Neural cell (in vitro differentiated cells): ENCODE data around the gene ACTR1B.
"Not testable (repeated sequence)": the region's sequence is repeated elsewhere in the genome, so short reads cannot be mapped to it uniquely, and the experiment has no call there.

Experiments
- CTCF ChIP-seq: fragments of 450-650 bp; IDR thresholded peaks from 2 replicates; pipeline ENCODE4 v1.5.1; 2014; ENCODE audit warnings: antibody characterized with exemption, mild to moderate bottlenecking, moderate library complexity; ENCODE audit not compliant: poor library complexity, severe bottlenecking
- EP300 ChIP-seq: fragments of 450-650 bp; conservative IDR thresholded peaks from 2 replicates; pipeline ENCODE4 v1.6.1; 2014; ENCODE audit warnings: antibody characterized with exemption, mild to moderate bottlenecking, moderate library complexity; ENCODE audit not compliant: poor library complexity, severe bottlenecking
- EZH2 ChIP-seq: fragments of 200-600, 300-800 bp; shearing (Covaris generic), sonication (generic); IDR thresholded peaks from 2 replicates; pipeline ENCODE4 v1.6.1; 2014; ENCODE audit warnings: antibody characterized with exemption, low read length, borderline replicate concordance, mild to moderate bottlenecking; ENCODE audit not compliant: insufficient read depth, poor library complexity, severe bottlenecking
- POLR2AphosphoS5 ChIP-seq: IDR thresholded peaks from 2 replicates; pipeline ENCODE4 v1.6.1; 2012
- RAD21 ChIP-seq: fragments of 450-650 bp; conservative IDR thresholded peaks from 2 replicates; pipeline ENCODE4 v1.6.1; 2014; ENCODE audit warnings: antibody characterized with exemption, mild to moderate bottlenecking, moderate library complexity

- TF ChIP-seq EZH2, CTCF, POLR2AphosphoS5, EP300, RAD21: not testable (repeated sequence)
Measured at GRCh38 chr2:97622976-97623375, 40.9 kb downstream of the ACTR1B start.
